ENCODE results near the gene TMCO1. TPM values are rescaled to one million over a fixed set of nuclear protein-coding genes. Genes with fewer than 3 reads are reported as not detected.

TMCO1 gene
- total and polyA plus RNA-seq, 2 of the 13 experiments (the other 11 are each of a cell fraction or from before 2014, with no cell fraction given): 106 to 119 TPM

DNA sequence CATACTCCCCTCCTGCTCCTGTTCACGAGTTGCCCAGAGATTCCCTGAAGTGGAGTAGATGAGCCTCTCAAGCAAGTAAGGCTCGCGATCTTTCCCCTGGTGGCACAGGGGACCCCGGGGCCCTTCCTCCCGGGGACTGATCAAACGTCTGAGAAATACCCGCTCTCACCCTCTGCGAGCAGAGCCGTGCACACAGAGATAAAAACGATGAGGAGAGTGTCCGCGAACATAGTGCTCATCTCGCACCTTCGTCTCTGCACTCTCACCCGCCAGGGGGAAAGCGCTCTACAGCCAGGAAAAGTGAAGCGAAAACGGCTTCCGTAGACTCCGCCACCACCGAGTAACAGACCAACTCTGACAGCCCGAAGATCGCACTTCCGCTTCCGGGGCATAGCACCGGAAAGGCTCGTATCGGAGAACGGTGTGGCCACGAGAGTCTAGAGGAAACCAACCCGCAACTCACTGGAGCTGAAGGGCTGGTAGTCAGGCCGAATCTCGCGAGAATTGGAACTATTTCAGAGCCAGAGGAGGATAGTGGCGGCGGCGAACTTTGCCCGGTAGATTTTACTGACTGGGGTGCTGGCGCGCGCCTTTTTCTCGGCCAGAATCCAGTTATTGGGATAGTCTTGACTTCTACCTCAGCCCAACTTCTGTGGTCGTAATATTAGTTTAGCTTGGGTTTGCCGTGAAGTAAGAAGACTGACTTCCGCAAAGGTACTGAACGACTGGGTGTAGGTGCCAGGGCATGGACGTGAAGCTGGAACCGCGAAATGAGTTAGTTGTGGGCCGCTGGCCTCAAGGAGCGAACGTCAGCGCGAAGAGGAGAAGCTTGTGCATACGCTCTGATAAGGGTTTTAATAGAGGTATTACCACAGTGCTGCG is at the start of gene TMCO1 (continued):
- TF ChIP-seq, protein P1, sequence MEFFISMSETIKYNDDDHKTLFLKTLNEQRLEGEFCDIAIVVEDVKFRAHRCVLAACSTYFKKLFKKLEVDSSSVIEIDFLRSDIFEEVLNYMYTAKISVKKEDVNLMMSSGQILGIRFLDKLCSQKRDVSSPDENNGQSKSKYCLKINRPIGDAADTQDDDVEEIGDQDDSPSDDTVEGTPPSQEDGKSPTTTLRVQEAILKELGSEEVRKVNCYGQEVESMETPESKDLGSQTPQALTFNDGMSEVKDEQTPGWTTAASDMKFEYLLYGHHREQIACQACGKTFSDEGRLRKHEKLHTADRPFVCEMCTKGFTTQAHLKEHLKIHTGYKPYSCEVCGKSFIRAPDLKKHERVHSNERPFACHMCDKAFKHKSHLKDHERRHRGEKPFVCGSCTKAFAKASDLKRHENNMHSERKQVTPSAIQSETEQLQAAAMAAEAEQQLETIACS (CRISPR knock-in tag; IDR thresholded peaks at IDR 0.05): no peak
- TF ChIP-seq EEA1 (CRISPR knock-in tag; IDR thresholded peaks at IDR 0.05; ENCODE audit: borderline replicate concordance) (no peak), ZNF644 (CRISPR knock-in tag; IDR thresholded peaks at IDR 0.05; ENCODE audit: low read depth) (peak; percentile 38; the same call in 1 of the 2 replicates), KLF16 (CRISPR knock-in tag; IDR thresholded peaks at IDR 0.05) (peak in 1 of 2 experiments; percentile 72; a peak in 1 of 4 replicates), TMF1 (CRISPR knock-in tag; IDR thresholded peaks at IDR 0.05; ENCODE audit: low read depth) (0 out of 2 replicates have a peak, but pooled peaks have one; percentile 38), STAG1 (CRISPR knock-in tag; IDR thresholded peaks at IDR 0.05) (peak; percentile 42), CREM (IDR thresholded peaks at IDR 0.05) (peak; percentile 82), CREM (CRISPR knock-in tag; IDR thresholded peaks at IDR 0.05) (no peak), PAF1 (CRISPR knock-in tag; IDR thresholded peaks at IDR 0.05) (no peak), ETV6 (CRISPR knock-in tag; conservative IDR thresholded peaks at IDR 0.05) (no peak), ZFP1 (CRISPR knock-in tag; IDR thresholded peaks at IDR 0.05) (peak; percentile 25; the same call in 1 of the 2 replicates), NFIB (CRISPR knock-in tag; IDR thresholded peaks at IDR 0.05; ENCODE audit: borderline replicate concordance) (no peak), ZNF567 (CRISPR knock-in tag; IDR thresholded peaks at IDR 0.05; ENCODE audit: borderline replicate concordance) (peak; percentile 94), TCF7L2 (IDR thresholded peaks at IDR 0.05; ENCODE audit: low read depth, low read length) (no peak), PAWR (CRISPR knock-in tag; IDR thresholded peaks at IDR 0.05; ENCODE audit: borderline replicate concordance) (0 out of 2 replicates have a peak, but pooled peaks have one; percentile 35), ZNF570 (CRISPR knock-in tag; IDR thresholded peaks at IDR 0.05; ENCODE audit: borderline replicate concordance) (no peak)
- TF ChIP-seq, protein P2, sequence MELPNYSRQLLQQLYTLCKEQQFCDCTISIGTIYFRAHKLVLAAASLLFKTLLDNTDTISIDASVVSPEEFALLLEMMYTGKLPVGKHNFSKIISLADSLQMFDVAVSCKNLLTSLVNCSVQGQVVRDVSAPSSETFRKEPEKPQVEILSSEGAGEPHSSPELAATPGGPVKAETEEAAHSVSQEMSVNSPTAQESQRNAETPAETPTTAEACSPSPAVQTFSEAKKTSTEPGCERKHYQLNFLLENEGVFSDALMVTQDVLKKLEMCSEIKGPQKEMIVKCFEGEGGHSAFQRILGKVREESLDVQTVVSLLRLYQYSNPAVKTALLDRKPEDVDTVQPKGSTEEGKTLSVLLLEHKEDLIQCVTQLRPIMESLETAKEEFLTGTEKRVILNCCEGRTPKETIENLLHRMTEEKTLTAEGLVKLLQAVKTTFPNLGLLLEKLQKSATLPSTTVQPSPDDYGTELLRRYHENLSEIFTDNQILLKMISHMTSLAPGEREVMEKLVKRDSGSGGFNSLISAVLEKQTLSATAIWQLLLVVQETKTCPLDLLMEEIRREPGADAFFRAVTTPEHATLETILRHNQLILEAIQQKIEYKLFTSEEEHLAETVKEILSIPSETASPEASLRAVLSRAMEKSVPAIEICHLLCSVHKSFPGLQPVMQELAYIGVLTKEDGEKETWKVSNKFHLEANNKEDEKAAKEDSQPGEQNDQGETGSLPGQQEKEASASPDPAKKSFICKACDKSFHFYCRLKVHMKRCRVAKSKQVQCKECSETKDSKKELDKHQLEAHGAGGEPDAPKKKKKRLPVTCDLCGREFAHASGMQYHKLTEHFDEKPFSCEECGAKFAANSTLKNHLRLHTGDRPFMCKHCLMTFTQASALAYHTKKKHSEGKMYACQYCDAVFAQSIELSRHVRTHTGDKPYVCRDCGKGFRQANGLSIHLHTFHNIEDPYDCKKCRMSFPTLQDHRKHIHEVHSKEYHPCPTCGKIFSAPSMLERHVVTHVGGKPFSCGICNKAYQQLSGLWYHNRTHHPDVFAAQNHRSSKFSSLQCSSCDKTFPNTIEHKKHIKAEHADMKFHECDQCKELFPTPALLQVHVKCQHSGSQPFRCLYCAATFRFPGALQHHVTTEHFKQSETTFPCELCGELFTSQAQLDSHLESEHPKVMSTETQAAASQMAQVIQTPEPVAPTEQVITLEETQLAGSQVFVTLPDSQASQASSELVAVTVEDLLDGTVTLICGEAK (IDR thresholded peaks at IDR 0.05): peak; percentile 97
- TF ChIP-seq, protein P2 (CRISPR knock-in tag; IDR thresholded peaks at IDR 0.05): peak; percentile 75; the same call in 1 of the 2 replicates

All from HepG2 (cell line).